Activated naive CD4-positive, alpha-beta T cell treated with anti-CD3 and anti-CD28 coated beads for 36 hours (primary cell): ENCODE data around the gene NBPF8. TPM values are rescaled to one million over a fixed set of nuclear protein-coding genes. Genes with fewer than 3 reads are reported as not detected.
"Not testable (repeated sequence)": the region's sequence is repeated elsewhere in the genome, so short reads cannot be mapped to it uniquely, and the experiment has no call there.

Source experiments
- CTCF ChIA-PET: fragments of 350-600 bp; sonication (Branson Sonifier 250); formaldehyde crosslinking; loops from one replicate; lab custom pipeline; 2021; ENCODE audit warnings: antibody characterized with exemption; lab: Charles Lee
- DNase-seq: peaks from one replicate; pipeline ENCODE4 v3.0.0-alpha.2; 2020
- H3K27ac Mint-ChIP-seq: one replicate; pipeline ENCODE4 v1.8.0; 2021; ENCODE audit warnings: mild to moderate bottlenecking, mixed read lengths
- H3K27me3 Mint-ChIP-seq: one replicate; pipeline ENCODE4 v1.8.0; 2021; ENCODE audit warnings: low read depth, mixed read lengths
- H3K36me3 Mint-ChIP-seq: one replicate; pipeline ENCODE4 v1.8.0; 2021; ENCODE audit warnings: low read depth, mixed read lengths
- H3K4me1 Mint-ChIP-seq: one replicate; pipeline ENCODE4 v1.8.0; 2021; ENCODE audit warnings: low read depth, mixed read lengths
- H3K4me3 Mint-ChIP-seq: one replicate; pipeline ENCODE4 v1.8.0; 2021; ENCODE audit warnings: mild to moderate bottlenecking, moderate library complexity, mixed read lengths
- H3K9me3 Mint-ChIP-seq: one replicate; pipeline ENCODE4 v1.8.0; 2021; ENCODE audit warnings: mixed read lengths
- intact Hi-C: fragments of 100-400 bp; cut with micrococcal nuclease; formaldehyde crosslinking; loops from one replicate; pipeline ENCODE4 v1.15.1; 2023
- total RNA-seq, 2 experiments: library from RNA; stranded (reverse); gene quantifications; one replicate each; pipeline ENCODE4 v1.2.3, GENCODE V29; 2021

Gene NBPF8
- total RNA-seq, 2 experiments from 2014 or later, result 28.0 to 28.8 TPM

DNA sequence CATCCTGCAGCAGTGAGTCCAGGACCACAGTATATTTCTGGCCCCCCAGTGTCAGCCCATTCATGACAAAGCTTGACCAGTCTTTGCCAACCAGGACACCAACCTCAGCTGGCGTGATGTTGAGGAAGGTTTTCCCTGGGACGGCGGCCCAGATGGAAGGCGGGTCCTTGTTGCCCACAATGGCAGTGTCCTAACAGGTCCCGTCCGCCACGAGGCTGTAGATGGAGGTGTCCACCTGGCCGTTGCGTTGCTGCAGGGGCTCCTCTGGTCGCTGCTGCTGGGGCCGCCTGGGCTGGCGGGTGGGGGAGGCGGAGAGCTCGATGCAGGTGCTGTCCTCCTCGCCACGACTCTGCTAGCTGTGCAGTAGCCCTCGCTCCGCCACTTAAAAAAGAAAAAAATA is 19.0 kb downstream of the NBPF8 start:
- DNase-seq, H3K4me1 Mint-ChIP-seq, H3K4me3 Mint-ChIP-seq, H3K27me3 Mint-ChIP-seq, CTCF ChIA-PET, intact Hi-C loops, H3K36me3 Mint-ChIP-seq, H3K9me3 Mint-ChIP-seq, H3K27ac Mint-ChIP-seq: not testable (repeated sequence)

DNA sequence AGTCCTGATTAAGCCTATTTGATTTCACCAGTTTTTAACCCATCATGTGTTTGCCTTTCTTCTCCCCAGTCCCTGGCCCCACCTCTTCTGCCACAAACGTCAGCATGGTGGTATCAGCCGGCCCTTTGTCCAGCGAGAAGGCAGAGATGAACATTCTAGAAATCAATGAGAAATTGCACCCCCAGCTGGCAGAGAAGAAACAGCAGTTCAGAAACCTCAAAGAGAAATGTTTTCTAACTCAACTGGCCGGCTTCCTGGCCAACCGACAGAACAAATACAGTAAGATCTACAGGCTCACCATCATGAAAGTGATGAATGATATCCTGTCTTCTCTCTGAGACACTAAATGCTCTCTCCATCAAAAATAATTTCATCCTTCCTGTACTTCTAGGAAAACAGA is 34.3 kb downstream of the NBPF8 start:
- H3K27ac Mint-ChIP-seq, H3K4me1 Mint-ChIP-seq, H3K4me3 Mint-ChIP-seq, H3K36me3 Mint-ChIP-seq, H3K9me3 Mint-ChIP-seq, H3K27me3 Mint-ChIP-seq, intact Hi-C loops, CTCF ChIA-PET: not testable (repeated sequence)
- DNase-seq, result peak; percentile 7

Other genes with a start within 250 kb of the NBPF8 start
- gene SEC22B, start 238.5 kb upstream of the NBPF8 start, total RNA-seq, result 10 to 100 TPM; 24.1 to 24.8 TPM